Smooth muscle cell (in vitro differentiated cells): ENCODE measurements around the gene MPPED2. TPM values are rescaled to one million over a fixed set of nuclear protein-coding genes. Genes with fewer than 3 reads are reported as not detected.

Experiments
- DNase-seq: peaks from one replicate; lab custom pipeline; 2025; ENCODE audit not compliant: unreplicated experiment; lab: John Stamatoyannopoulos, UW
- H2AFZ ChIP-seq: fragments of 200-600 bp; sonication (generic); 2 replicates; pipeline ENCODE4 v1.6.0; 2016; ENCODE audit warnings: antibody characterized with exemption, low read depth, mild to moderate bottlenecking
- H3F3A ChIP-seq: fragments of 200-600 bp; sonication (generic); 2 replicates; pipeline ENCODE4 v1.6.0; 2017; ENCODE audit warnings: antibody characterized with exemption, low read depth
- H3K27ac ChIP-seq: fragments of 200-600 bp; sonication (generic); 2 replicates; pipeline ENCODE4 v1.5.1; 2016; ENCODE audit warnings: low read depth, mild to moderate bottlenecking
- H3K27me3 ChIP-seq: fragments of 200-600 bp; sonication (generic); 2 replicates; pipeline ENCODE4 v1.6.1; 2016; ENCODE audit warnings: low read depth, mild to moderate bottlenecking
- H3K36me3 ChIP-seq: fragments of 200-600 bp; sonication (generic); 2 replicates; pipeline ENCODE4 v1.5.1; 2016; ENCODE audit warnings: low read depth
- H3K4me1 ChIP-seq: fragments of 200-600 bp; sonication (generic); 2 replicates; pipeline ENCODE4 v1.5.1; 2016; ENCODE audit warnings: low read depth
- H3K4me2 ChIP-seq: fragments of 200-600 bp; sonication (generic); 2 replicates; pipeline ENCODE4 v1.6.0; 2016; ENCODE audit warnings: mild to moderate bottlenecking
- H3K4me3 ChIP-seq: fragments of 200-600 bp; sonication (generic); 2 replicates; pipeline ENCODE4 v1.5.1; 2016; ENCODE audit warnings: mild to moderate bottlenecking
- H3K79me2 ChIP-seq: fragments of 200-600 bp; sonication (generic); 2 replicates; pipeline ENCODE4 v1.6.0; 2016; ENCODE audit warnings: low read depth, mild to moderate bottlenecking
- H3K9ac ChIP-seq: fragments of 200-600 bp; sonication (generic); 2 replicates; pipeline ENCODE4 v1.6.0; 2016; ENCODE audit warnings: low read depth
- H3K9me3 ChIP-seq: fragments of 200-600 bp; sonication (generic); replicated peaks from 2 replicates; pipeline ENCODE4 v1.5.1; 2016; ENCODE audit warnings: low read depth
- H4K20me1 ChIP-seq: fragments of 200-600 bp; sonication (generic); 2 replicates; pipeline ENCODE4 v1.6.0; 2016; ENCODE audit warnings: low read depth
- CTCF ChIP-seq: fragments of 200-600 bp; sonication (generic); IDR thresholded peaks from 2 replicates; pipeline ENCODE4 v1.5.1; 2017; ENCODE audit warnings: borderline replicate concordance, mild to moderate bottlenecking, antibody characterized with exemption; ENCODE audit not compliant: insufficient read depth, poor library complexity, severe bottlenecking
- WGBS: methylation state at CpG from one replicate; pipeline ENCODE4 v1.1.7; 2016; ENCODE audit warnings: low lambda C conversion rate; 5-methylcytosine and 5-hydroxymethylcytosine counted together
- polyA plus RNA-seq: library from polyadenylated mRNA; unstranded; fragments of >200 nt; fragmentation: Nextera tagmentation; extraction: Ambion mirVana; gene quantifications from 2 replicates; pipeline ENCODE4 v1.2.1, GENCODE V29; 2016
- total RNA-seq: library from RNA; depleted of rRNA; stranded (reverse); fragments of >200 nt; gene quantifications from 2 replicates; pipeline ENCODE4 v1.2.3, GENCODE V29; 2014

Gene MPPED2
- total and polyA plus RNA-seq, 2 experiments from 2014 or later: 0.82 to 1.4 TPM

- no peak overlapping the region for H3K9ac ChIP-seq
- H3K36me3 ChIP-seq: no peaks in the 10 kb centered on the region
- H3K4me2 ChIP-seq: no peak overlapping the region
- no peaks in the 10 kb centered on the region for H3K79me2 ChIP-seq
- no peak overlapping the region for H3K27ac ChIP-seq
- no peak overlapping the region for H2AFZ ChIP-seq
- H3F3A ChIP-seq: no peaks in the 10 kb centered on the region
- H4K20me1 ChIP-seq: no peaks in the 10 kb centered on the region
- no peaks in the 10 kb centered on the region for H3K27me3 ChIP-seq
- H3K4me1 ChIP-seq: no peaks in the 10 kb centered on the region
- no peak for DNase-seq
- TF ChIP-seq CTCF: no peak
- H3K4me3 ChIP-seq: no peak overlapping the region
- H3K9me3 ChIP-seq: peaks cover 4% of the 10 kb centered on the region
- 100% methylated on average over 1 of the region's 1 CpG for WGBS
These were observed 33.6 kb upstream of the MPPED2 start for GRCh38 chr11:30619767-30620166.

GRCh38 chr11:30617762-30618161, 31.6 kb upstream of the MPPED2 start:
- Histone ChIP-seq H3K36me3 (no peaks in the 10 kb centered on the region), H3K9me3 (peaks cover 4% of the 10 kb centered on the region), H3K9ac (no peak overlapping the region), H3K79me2 (no peaks in the 10 kb centered on the region), H3K27me3 (no peaks in the 10 kb centered on the region), H2AFZ (no peak overlapping the region), H3K4me3 (no peak overlapping the region), H3K4me1 (no peaks in the 10 kb centered on the region), H3K4me2 (no peak overlapping the region), H3F3A (no peaks in the 10 kb centered on the region), H4K20me1 (no peaks in the 10 kb centered on the region), H3K27ac (no peak overlapping the region)
- no peak for DNase-seq
- no peak for TF ChIP-seq CTCF

GRCh38 chr11:30610628-30611027, 24.5 kb upstream of the MPPED2 start:
- DNase-seq: no peak
- 88% methylated on average over 3 of the region's 3 CpGs for WGBS
- Histone ChIP-seq H3F3A (no peaks in the 10 kb centered on the region), H3K36me3 (no peaks in the 10 kb centered on the region), H3K4me1 (peaks cover 8% of the 10 kb centered on the region), H3K79me2 (no peaks in the 10 kb centered on the region), H3K27me3 (no peaks in the 10 kb centered on the region), H3K4me3 (no peak overlapping the region), H2AFZ (no peak overlapping the region), H3K4me2 (no peak overlapping the region), H3K9ac (no peak overlapping the region), H3K27ac (no peak overlapping the region), H3K9me3 (no peaks in the 10 kb centered on the region), H4K20me1 (no peaks in the 10 kb centered on the region)
- TF ChIP-seq CTCF: no peak

GRCh38 chr11:30608534-30608933, 22.4 kb upstream of the MPPED2 start:
- DNase-seq: no peak
- H3K9me3 ChIP-seq: no peaks in the 10 kb centered on the region
- H2AFZ ChIP-seq: no peak overlapping the region
- H3K79me2 ChIP-seq: no peaks in the 10 kb centered on the region
- no peak overlapping the region for H3K9ac ChIP-seq
- H3K36me3 ChIP-seq: no peaks in the 10 kb centered on the region
- H3F3A ChIP-seq: no peaks in the 10 kb centered on the region
- TF ChIP-seq CTCF: no peak
- no peaks in the 10 kb centered on the region for H3K27me3 ChIP-seq
- H4K20me1 ChIP-seq: no peaks in the 10 kb centered on the region
- H3K4me3 ChIP-seq: no peak overlapping the region
- peaks cover 8% of the 10 kb centered on the region for H3K4me1 ChIP-seq
- H3K27ac ChIP-seq: no peak overlapping the region
- H3K4me2 ChIP-seq: no peak overlapping the region
